A549 (cell line): ENCODE data around the gene IGSF9. TPM values are rescaled to one million over a fixed set of nuclear protein-coding genes. Genes with fewer than 3 reads are reported as not detected.
A peak's percentile ranks its signal among the peaks of the same experiment; 100 is the strongest.

Source experiments
- ATAC-seq, 2 experiments: fragments of 200-7000 bp in 1 of 2; fragments of >200 bp in 1 of 2; cut with Nextera tagmentation in 1 of 2; cut with Tn5 transposase in 1 of 2; 3 replicates each; pipeline versions ENCODE4 v1.8.0 to v1.9.1; 2018 to 2020; ENCODE audit warnings: mild to moderate bottlenecking in 1 of 2, moderate library complexity in 1 of 2
- CTCF ChIA-PET: fragments of 300-600 bp; sonication (Branson Sonifier 250); formaldehyde crosslinking; extraction: SDS; loops from one replicate; lab custom pipeline; 2021; ENCODE audit warnings: antibody characterized with exemption, inconsistent platforms; lab: Yijun Ruan, JAX
- POLR2A ChIA-PET: fragments of 350-600 bp; formaldehyde crosslinking; extraction: SDS; loops from one replicate; lab custom pipeline; 2021; ENCODE audit warnings: antibody characterized with exemption, inconsistent platforms; lab: Yijun Ruan, JAX
- DNase-seq, 2 experiments: peaks; one replicate each; pipeline versions ENCODE4 v3.0.0 to v3.0.0-alpha.2; 2011 to 2016; ENCODE audit warnings: low read depth in 1 of 2, low spot score in 1 of 2
- FAIRE-seq: peaks from 2 replicates; lab custom pipeline; 2011; peaks lifted over from hg19 to GRCh38; lab: Jason Lieb, UNC
- H3K27ac ChIP-seq, 2 experiments: fragments of >200 bp; sonication (Bioruptor Twin); formaldehyde crosslinking; 3 replicates each; pipeline ENCODE4 v1.5.1; 2016 to 2017
- H3K4me1 ChIP-seq: fragments of >200 bp; sonication (Bioruptor Twin); formaldehyde crosslinking; 3 replicates; pipeline ENCODE4 v1.6.1; 2016
- H3K4me2 ChIP-seq: fragments of >200 bp; sonication (Bioruptor Twin); formaldehyde crosslinking; 3 replicates; pipeline ENCODE4 v1.6.1; 2016
- H3K4me3 ChIP-seq: fragments of >200 bp; sonication (Bioruptor Twin); formaldehyde crosslinking; 3 replicates; pipeline ENCODE4 v1.5.1; 2016
- H3K9me3 ChIP-seq: fragments of >200 bp; sonication (Bioruptor Twin); formaldehyde crosslinking; 3 replicates; pipeline ENCODE4 v1.6.1; 2016
- BHLHE40 ChIP-seq: IDR thresholded peaks from 2 replicates; pipeline ENCODE4 v1.6.1; 2012; ENCODE audit warnings: low read depth, low read length, inconsistent platforms
- CBX2 ChIP-seq: fragments of 200-600 bp; sonication (generic); IDR thresholded peaks from 2 replicates; pipeline ENCODE4 v1.6.1; 2016; ENCODE audit warnings: low read depth, mild to moderate bottlenecking, borderline replicate concordance
- CBX8 ChIP-seq: fragments of 200-600 bp; sonication (generic); IDR thresholded peaks from 2 replicates; pipeline ENCODE4 v1.6.1; 2016
- HES2 ChIP-seq: fragments of >200 bp; sonication (Bioruptor Twin); formaldehyde crosslinking; IDR thresholded peaks from 2 replicates; pipeline ENCODE4 v1.6.1; 2016
- HMGXB4 ChIP-seq: fragments of 250-450 bp; sonication (Bioruptor Pico); IDR thresholded peaks from 2 replicates; pipeline ENCODE4 v1.5.0; 2021; ENCODE audit warnings: mild to moderate bottlenecking, moderate library complexity, borderline replicate concordance
- HOXA7 ChIP-seq: fragments of 250-450 bp; sonication (Bioruptor Pico); IDR thresholded peaks from 2 replicates; pipeline ENCODE4 v1.5.0; 2020; ENCODE audit warnings: mild to moderate bottlenecking, moderate library complexity
- JUN ChIP-seq, 2 experiments: fragments of >200 bp; sonication (Bioruptor Twin); formaldehyde crosslinking; IDR thresholded peaks; 2 replicates in 1 of 2; 3 replicates in 1 of 2; pipeline ENCODE4 v1.6.1; 2016 to 2017
- JUNB ChIP-seq: fragments of >200 bp; sonication (Bioruptor Twin); formaldehyde crosslinking; IDR thresholded peaks from 2 replicates; pipeline ENCODE4 v1.6.1; 2016
- KDM1A ChIP-seq: fragments of 200-600 bp; sonication (generic); IDR thresholded peaks from 2 replicates; pipeline ENCODE4 v1.6.1; 2016; ENCODE audit warnings: low read depth, mild to moderate bottlenecking
- REST ChIP-seq: fragments of 200-600 bp; sonication (generic); IDR thresholded peaks from 2 replicates; pipeline ENCODE4 v1.6.1; 2016; ENCODE audit warnings: antibody characterized with exemption, mild to moderate bottlenecking, moderate library complexity
- SREBF2 ChIP-seq: fragments of 450-650 bp; IDR thresholded peaks from 2 replicates; pipeline ENCODE4 v1.6.1; 2014; ENCODE audit warnings: mild to moderate bottlenecking, moderate library complexity
- USF2 ChIP-seq: fragments of 450-650 bp; IDR thresholded peaks from 2 replicates; pipeline ENCODE4 v1.6.1; 2014; ENCODE audit warnings: antibody characterized with exemption
- ZFP36 ChIP-seq: fragments of 450-650 bp; IDR thresholded peaks from 2 replicates; pipeline ENCODE4 v1.6.1; 2014; ENCODE audit warnings: borderline replicate concordance; ENCODE audit not compliant: partially characterized antibody
- ZNF302 ChIP-seq: fragments of 250-450 bp; sonication (Bioruptor Pico); IDR thresholded peaks from 2 replicates; pipeline ENCODE4 v1.9.0; 2021; ENCODE audit warnings: inconsistent platforms, mild to moderate bottlenecking, moderate library complexity
- ZSCAN20 ChIP-seq: fragments of 250-450 bp; sonication (Bioruptor Pico); IDR thresholded peaks from 2 replicates; pipeline ENCODE4 v1.8.0; 2022; ENCODE audit warnings: mild to moderate bottlenecking, moderate library complexity
- WGBS: methylation state at CpG from one replicate; pipeline ENCODE4 v1.1.6; 2017; ENCODE audit errors: missing lambda C conversion rate; 5-methylcytosine and 5-hydroxymethylcytosine counted together
- polyA plus RNA-seq, 4 experiments: library from polyadenylated mRNA; depleted of rRNA in 3 of 4; stranded (reverse); fragments of >200 nt; fragmentation: RNase III in 1 of 4; extraction: RNeasy Plus Mini Kit Qiagen cat#74134 plus additional on column Dnase treatment in 1 of 4; gene quantifications; 2 replicates in 3 of 4; 3 replicates in 1 of 4; pipeline ENCODE4 v1.2.3, GENCODE V29; 2011 to 2017

The IGSF9 gene
- polyA plus RNA-seq, 2 of the 4 experiments (the other 2 are of a cell fraction) = 0.06 to 0.54 TPM

- DNase-seq = no peak
- no peak for ATAC-seq
- Histone ChIP-seq H3K4me2 (peak overlapping the region; percentile 84), H3K27ac (peak overlapping the region in 1 of 2 experiments; percentile 83; a peak in 3 of 6 replicates)
- CTCF ChIA-PET = interaction anchor here (0.7 to 4.2 kb wide), 14 partner anchors 8 to 785 kb away, joined by 3 to 31 read pairs (median 6); partner anchors contain the start of gene SLAMF9
- TF ChIP-seq CBX8 = no peak
- TF ChIP-seq JUNB = no peak
- no peak for TF ChIP-seq HOXA7 (CRISPR knock-in tag)
- no peak for TF ChIP-seq ZNF302 (CRISPR knock-in tag)
- TF ChIP-seq ZSCAN20 = no peak
- no peak for TF ChIP-seq SREBF2
- TF ChIP-seq KDM1A = no peak
- no peak for TF ChIP-seq HMGXB4
- no peak for TF ChIP-seq USF2
- no peak for TF ChIP-seq ZFP36
- no peak for TF ChIP-seq JUN (IDR thresholded peaks at IDR 0.05)
- no peak for TF ChIP-seq BHLHE40
- TF ChIP-seq CBX2 = no peak
- TF ChIP-seq, all 56 proteins: peak for 0
- Histone ChIP-seq H3K4me1 (peaks cover 5% of the 10 kb centered on the region; the same call in 1 of the 3 replicates), H3K4me3 (peak overlapping the region; percentile 41; the same call in 2 of the 3 replicates), H3K9me3 (no peaks in the 10 kb centered on the region)
- 81% methylated on average over 8 of the region's 9 CpGs for WGBS
- no peak for FAIRE-seq
- POLR2A ChIA-PET = interaction anchor here (0.5 to 1.0 kb wide), 2 partner anchors 21 to 60 kb away, joined by 3 to 5 read pairs; partner anchors contain the start of gene TAGLN2
Measured at GRCh38 chr1:159946242-159947187, 1.1 kb upstream of the IGSF9 start.

GRCh38 chr1:159944623-159945455 lies 574 bp downstream of the IGSF9 start:
- ATAC-seq = no peak

More at GRCh38 chr1:159944623-159945455, 574 bp downstream of the IGSF9 start:
- Histone ChIP-seq H3K27ac (peak overlapping the region; percentile 40 to 83; a peak in 4 of 6 replicates), H3K4me3 (peak overlapping the region; percentile 41), H3K4me2 (peak overlapping the region; percentile 84), H3K9me3 (no peaks in the 10 kb centered on the region), H3K4me1 (peaks cover 5% of the 10 kb centered on the region; the same call in 1 of the 3 replicates)
- ChIA-PET CTCF (interaction anchor here (1.0 to 4.2 kb wide), 12 partner anchors 9 to 62 kb away, joined by 4 to 31 read pairs (median 10); partner anchors contain the start of gene SLAMF9), POLR2A (interaction anchor here (1.0 kb wide), 1 partner anchor 19 kb away, joined by 3 read pairs; the partner anchor contains the start of gene TAGLN2)
- no peak for TF ChIP-seq HES2
- no peak for TF ChIP-seq REST
- DNase-seq = no peak
- 71% methylated on average over 11 of the region's 11 CpGs for WGBS
- no peak for FAIRE-seq
